HEK293 (cell line): Measurements from ENCODE around the gene PVALEF.

ENCODE experiments used
- CTCF ChIA-PET: fragments of 350-600 bp; formaldehyde crosslinking; extraction: SDS; loops from one replicate; lab custom pipeline; 2021; ENCODE audit warnings: antibody characterized with exemption; lab: Yijun Ruan, JAX
- POLR2A ChIA-PET: fragments of 300-600 bp; formaldehyde crosslinking; extraction: SDS; loops from one replicate; lab custom pipeline; 2020; ENCODE audit warnings: antibody characterized with exemption, inconsistent platforms; lab: Yijun Ruan, JAX
- H3K27ac ChIP-seq: fragments of 200-500 bp; sonication (Bioruptor generic); 2 replicates; pipeline ENCODE4 v1.5.1; 2014; ENCODE audit warnings: low read depth, low read length, control low read depth, inconsistent platforms; ENCODE audit errors: extremely low read depth
- H3K36me3 ChIP-seq, 2 experiments: fragments of 200-500 bp in 1 of 2; sonication (Bioruptor generic) in 1 of 2; 1 replicate in 1 of 2; 2 replicates in 1 of 2; pipeline ENCODE4 v1.5.1; 2014 to 2017; ENCODE audit warnings: inconsistent platforms in 2 of 2, low read length in 2 of 2; ENCODE audit not compliant: control insufficient read depth in 2 of 2, insufficient read depth in 1 of 2
- H3K4me1 ChIP-seq: fragments of 200-500 bp; sonication (Bioruptor generic); 2 replicates; pipeline ENCODE4 v1.5.1; 2014; ENCODE audit warnings: mild to moderate bottlenecking, low read length, inconsistent platforms; ENCODE audit not compliant: control insufficient read depth, insufficient read depth
- H3K4me3 ChIP-seq: 2 replicates; pipeline ENCODE4 v1.5.1; 2011; ENCODE audit warnings: low read depth, mild to moderate bottlenecking, control low read depth, low read length, moderate library complexity
- H3K9me3 ChIP-seq: fragments of 200-500 bp; sonication (Bioruptor generic); 2 replicates; pipeline ENCODE4 v1.5.1; 2014; ENCODE audit warnings: low read depth, low read length, inconsistent platforms; ENCODE audit not compliant: control insufficient read depth, insufficient read depth
- GLIS2 ChIP-seq: fragments of 450-650 bp; formaldehyde crosslinking; IDR thresholded peaks from 2 replicates; pipeline ENCODE4 v1.5.1; 2016; ENCODE audit warnings: missing biosample characterization, missing genetic modification characterization
- HOXC10 ChIP-seq: sonication (generic); formaldehyde crosslinking; IDR thresholded peaks from 2 replicates; pipeline ENCODE4 v1.8.1; 2023; ENCODE audit warnings: mild to moderate bottlenecking, missing genetic modification reagents
- KLF8 ChIP-seq: fragments of 450-650 bp; formaldehyde crosslinking; IDR thresholded peaks from 2 replicates; pipeline ENCODE4 v1.5.1; 2016; ENCODE audit warnings: missing biosample characterization, missing genetic modification characterization
- SALL2 ChIP-seq: fragments of 450-650 bp; formaldehyde crosslinking; IDR thresholded peaks from 2 replicates; pipeline ENCODE4 v1.5.0; 2017; ENCODE audit warnings: missing biosample characterization, mild to moderate bottlenecking, missing genetic modification characterization, borderline replicate concordance
- ZNF16 ChIP-seq: fragments of 450-650 bp; formaldehyde crosslinking; IDR thresholded peaks from 2 replicates; pipeline ENCODE4 v1.5.1; 2016; ENCODE audit warnings: low read depth, missing biosample characterization, missing genetic modification characterization
- ZNF19 ChIP-seq: fragments of 450-650 bp; formaldehyde crosslinking; IDR thresholded peaks from 2 replicates; pipeline ENCODE4; 2016; ENCODE audit warnings: missing biosample characterization, missing genetic modification characterization, low read depth
- ZNF221 ChIP-seq: fragments of 450-650 bp; formaldehyde crosslinking; IDR thresholded peaks from 2 replicates; pipeline ENCODE4 v1.5.1; 2017; ENCODE audit warnings: missing biosample characterization, missing genetic modification characterization, borderline replicate concordance
- ZNF521 ChIP-seq: fragments of 450-650 bp; formaldehyde crosslinking; IDR thresholded peaks from 2 replicates; pipeline ENCODE4 v1.5.1; 2017; ENCODE audit warnings: missing biosample characterization, mild to moderate bottlenecking, missing genetic modification characterization
- ZNF768 ChIP-seq: fragments of 450-650 bp; formaldehyde crosslinking; IDR thresholded peaks from 2 replicates; pipeline ENCODE4 v1.5.1; 2018; ENCODE audit warnings: missing biosample characterization, mild to moderate bottlenecking, missing genetic modification characterization
- ZNF785 ChIP-seq: fragments of 450-650 bp; formaldehyde crosslinking; IDR thresholded peaks from 2 replicates; pipeline ENCODE4 v1.5.1; 2016; ENCODE audit warnings: missing biosample characterization, missing genetic modification characterization
- TF ChIP-seq, protein P1 (sequence below): fragments of 450-650 bp; formaldehyde crosslinking; IDR thresholded peaks from 2 replicates; pipeline ENCODE4 v1.5.1; 2016; ENCODE audit warnings: missing biosample characterization, missing genetic modification characterization, low read depth
- TF ChIP-seq, protein P2 (sequence below): fragments of 450-650 bp; formaldehyde crosslinking; IDR thresholded peaks from 2 replicates; pipeline ENCODE4 v1.5.1; 2016; ENCODE audit warnings: missing biosample characterization, missing genetic modification characterization

Gene PVALEF

DNA sequence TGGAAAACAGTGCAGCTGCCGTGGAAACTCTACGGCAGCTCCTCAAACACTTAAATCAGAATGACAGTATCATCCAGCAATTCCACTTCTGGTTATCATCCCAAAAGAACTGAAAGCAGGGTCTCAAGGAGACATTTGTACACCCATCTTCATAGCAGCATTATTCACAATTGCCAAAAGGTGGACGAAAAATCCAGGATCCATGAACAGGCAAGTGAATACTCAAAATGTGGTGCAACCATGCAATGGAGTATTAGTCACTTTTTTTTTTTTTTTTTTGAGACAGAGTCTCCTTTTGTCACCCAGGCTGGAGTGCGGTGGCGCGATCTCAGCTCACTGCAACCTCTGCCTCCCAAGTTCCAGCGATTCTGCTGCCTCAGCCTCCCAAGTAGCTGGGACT, 11.4 kb downstream of the PVALEF start (continued):
- TF ChIP-seq, protein P1, sequence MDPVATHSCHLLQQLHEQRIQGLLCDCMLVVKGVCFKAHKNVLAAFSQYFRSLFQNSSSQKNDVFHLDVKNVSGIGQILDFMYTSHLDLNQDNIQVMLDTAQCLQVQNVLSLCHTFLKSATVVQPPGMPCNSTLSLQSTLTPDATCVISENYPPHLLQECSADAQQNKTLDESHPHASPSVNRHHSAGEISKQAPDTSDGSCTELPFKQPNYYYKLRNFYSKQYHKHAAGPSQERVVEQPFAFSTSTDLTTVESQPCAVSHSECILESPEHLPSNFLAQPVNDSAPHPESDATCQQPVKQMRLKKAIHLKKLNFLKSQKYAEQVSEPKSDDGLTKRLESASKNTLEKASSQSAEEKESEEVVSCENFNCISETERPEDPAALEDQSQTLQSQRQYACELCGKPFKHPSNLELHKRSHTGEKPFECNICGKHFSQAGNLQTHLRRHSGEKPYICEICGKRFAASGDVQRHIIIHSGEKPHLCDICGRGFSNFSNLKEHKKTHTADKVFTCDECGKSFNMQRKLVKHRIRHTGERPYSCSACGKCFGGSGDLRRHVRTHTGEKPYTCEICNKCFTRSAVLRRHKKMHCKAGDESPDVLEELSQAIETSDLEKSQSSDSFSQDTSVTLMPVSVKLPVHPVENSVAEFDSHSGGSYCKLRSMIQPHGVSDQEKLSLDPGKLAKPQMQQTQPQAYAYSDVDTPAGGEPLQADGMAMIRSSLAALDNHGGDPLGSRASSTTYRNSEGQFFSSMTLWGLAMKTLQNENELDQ (tag by site-specific recombination), result no peak
- TF ChIP-seq KLF8, result no peak

DNA sequence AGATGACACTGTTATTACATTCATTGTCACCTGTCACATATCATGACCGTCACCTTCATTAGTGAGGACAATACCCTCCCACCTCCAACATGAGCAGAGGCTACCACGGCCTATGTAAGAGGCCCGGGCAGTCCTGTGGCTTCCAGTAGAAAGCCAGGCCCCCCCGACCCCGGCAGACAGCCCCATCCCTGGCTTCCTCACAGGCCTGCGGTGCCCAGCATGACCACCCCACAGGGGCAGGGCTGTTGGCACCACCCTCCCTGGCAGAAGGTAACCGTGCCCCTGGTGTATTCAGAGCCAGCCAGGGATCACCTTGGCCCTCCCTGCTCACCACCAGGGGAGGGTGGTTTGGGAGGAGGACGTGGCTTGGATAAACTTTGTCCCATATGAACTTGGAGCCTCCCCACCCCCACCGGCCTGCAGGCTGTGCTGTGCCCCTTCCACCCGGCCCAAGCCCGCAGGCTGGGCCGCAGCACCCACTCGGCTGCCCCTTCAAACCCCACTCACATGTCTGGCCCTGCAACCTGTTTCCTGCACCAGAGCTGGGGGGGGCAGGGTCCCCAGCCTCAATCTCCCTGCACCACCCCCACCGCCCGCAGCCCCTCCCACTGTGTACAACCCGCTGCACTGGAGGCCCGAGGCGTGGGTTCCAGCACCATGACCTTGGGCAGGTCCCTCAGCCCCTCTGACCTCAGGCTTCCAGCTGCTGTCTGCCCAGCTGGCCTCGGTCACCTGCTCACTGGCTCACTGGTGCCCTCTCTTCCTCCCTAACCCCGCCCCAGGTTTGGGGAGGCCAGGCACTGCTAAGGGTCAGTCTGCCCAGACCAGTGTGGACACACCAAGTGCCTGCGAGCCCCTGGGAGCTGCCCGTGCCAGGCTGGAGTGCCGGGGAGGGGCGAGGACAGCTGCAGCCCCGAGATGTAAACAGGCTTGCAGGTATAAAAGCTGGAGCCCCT, 13.1 kb downstream of the PVALEF start:
- no peaks in the 10 kb centered on the region for H3K4me1 ChIP-seq
- H3K9me3 ChIP-seq, result no peaks in the 10 kb centered on the region
- H3K4me3 ChIP-seq, result no peak overlapping the region
- no peak overlapping the region for H3K27ac ChIP-seq
- CTCF ChIA-PET, result interaction anchor here (0.6 kb wide), 1 partner anchor 23 kb away, joined by 6 read pairs; no protein-coding TSS in a partner anchor
- no peaks in the 10 kb centered on the region for H3K36me3 ChIP-seq
- no peak for TF ChIP-seq ZNF785 (tag by site-specific recombination)
- TF ChIP-seq, protein P2, sequence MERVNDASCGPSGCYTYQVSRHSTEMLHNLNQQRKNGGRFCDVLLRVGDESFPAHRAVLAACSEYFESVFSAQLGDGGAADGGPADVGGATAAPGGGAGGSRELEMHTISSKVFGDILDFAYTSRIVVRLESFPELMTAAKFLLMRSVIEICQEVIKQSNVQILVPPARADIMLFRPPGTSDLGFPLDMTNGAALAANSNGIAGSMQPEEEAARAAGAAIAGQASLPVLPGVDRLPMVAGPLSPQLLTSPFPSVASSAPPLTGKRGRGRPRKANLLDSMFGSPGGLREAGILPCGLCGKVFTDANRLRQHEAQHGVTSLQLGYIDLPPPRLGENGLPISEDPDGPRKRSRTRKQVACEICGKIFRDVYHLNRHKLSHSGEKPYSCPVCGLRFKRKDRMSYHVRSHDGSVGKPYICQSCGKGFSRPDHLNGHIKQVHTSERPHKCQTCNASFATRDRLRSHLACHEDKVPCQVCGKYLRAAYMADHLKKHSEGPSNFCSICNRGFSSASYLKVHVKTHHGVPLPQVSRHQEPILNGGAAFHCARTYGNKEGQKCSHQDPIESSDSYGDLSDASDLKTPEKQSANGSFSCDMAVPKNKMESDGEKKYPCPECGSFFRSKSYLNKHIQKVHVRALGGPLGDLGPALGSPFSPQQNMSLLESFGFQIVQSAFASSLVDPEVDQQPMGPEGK (tag by site-specific recombination), result 0 out of 2 replicates have a peak, but pooled peaks have one; percentile 23
- TF ChIP-seq, all 188 proteins: peak for 1
- POLR2A ChIA-PET, result interaction anchor here (0.5 to 1.5 kb wide), 3 partner anchors 33 to 69 kb away, joined by 3 to 6 read pairs (median 6); partner anchors contain the start of gene CEP131

DNA sequence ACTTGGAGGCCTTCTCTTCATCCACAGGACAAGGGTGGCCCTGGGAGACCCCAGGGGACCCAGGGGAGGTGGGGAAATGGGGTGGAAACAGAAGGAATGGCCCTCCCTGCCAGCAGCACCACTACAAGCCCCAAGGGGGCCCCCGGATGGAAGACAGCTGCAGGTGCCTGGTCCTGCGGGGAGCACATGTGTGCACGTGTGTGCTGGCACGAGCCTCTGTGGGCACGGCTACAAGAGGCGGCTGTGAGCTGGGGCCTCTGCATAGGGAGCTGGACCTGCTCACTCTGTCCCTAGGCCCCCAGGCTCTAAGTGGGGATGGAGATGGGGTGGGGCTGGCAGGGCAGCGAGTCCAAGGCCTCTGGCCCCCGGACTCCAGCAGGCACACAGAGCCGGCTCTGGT, 13.9 kb downstream of the PVALEF start:
- no peak overlapping the region for H3K4me3 ChIP-seq
- ChIA-PET CTCF (no interaction called here), POLR2A (interaction anchor here (0.5 to 1.5 kb wide), 2 partner anchors 44 to 68 kb away, joined by 4 to 6 read pairs; partner anchors contain the start of gene CEP131)
- H3K9me3 ChIP-seq, result no peaks in the 10 kb centered on the region
- H3K27ac ChIP-seq, result no peak overlapping the region
- H3K36me3 ChIP-seq, result no peaks in the 10 kb centered on the region
- no peaks in the 10 kb centered on the region for H3K4me1 ChIP-seq
- TF ChIP-seq HOXC10 (CRISPR knock-in tag) (no peak), ZNF16 (tag by site-specific recombination) (no peak), SALL2 (no peak), ZNF768 (no peak), ZNF221 (tag by site-specific recombination) (no peak), ZNF19 (tag by site-specific recombination) (no peak)
- TF ChIP-seq, protein P2 (tag by site-specific recombination), result no peak

DNA sequence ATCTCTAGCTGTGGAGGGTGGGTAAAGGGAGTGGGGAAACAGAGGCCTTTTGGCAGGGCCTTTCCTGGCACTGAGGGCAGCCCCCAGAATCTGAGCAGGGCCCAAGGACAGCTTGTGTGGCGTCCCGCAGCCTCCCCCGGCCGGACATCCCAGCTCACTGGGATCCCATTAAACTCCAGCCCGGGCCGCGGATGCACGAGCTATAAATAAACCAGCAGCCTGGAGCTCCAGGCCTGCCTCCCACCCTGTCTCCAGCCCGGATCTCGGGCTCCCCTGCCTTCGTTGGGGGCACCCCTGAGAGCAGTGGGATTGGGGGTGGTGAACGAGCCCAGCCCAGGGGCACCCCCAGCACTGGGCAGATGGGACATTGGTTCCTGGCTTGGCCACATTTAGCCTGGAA, 14.6 kb downstream of the PVALEF start:
- no peak overlapping the region for H3K27ac ChIP-seq
- H3K9me3 ChIP-seq, result no peaks in the 10 kb centered on the region
- no peak for TF ChIP-seq ZNF521 (tag by site-specific recombination)
- TF ChIP-seq GLIS2 (tag by site-specific recombination), result peak; percentile 47
- CTCF ChIA-PET, result no interaction called here
- H3K4me3 ChIP-seq, result no peak overlapping the region
- no peaks in the 10 kb centered on the region for H3K4me1 ChIP-seq
- POLR2A ChIA-PET, result interaction anchor here (1.5 kb wide), 1 partner anchor 43 kb away, joined by 6 read pairs; the partner anchor contains the start of gene CEP131
- H3K36me3 ChIP-seq, result no peaks in the 10 kb centered on the region
